Astrocyte of the cerebellum (primary cell): ENCODE data around the gene CASKIN2.

ENCODE experiments used
- DNase-seq: peaks from one replicate; pipeline ENCODE4 v3.0.0-alpha.2; 2011; ENCODE audit warnings: low read depth
- H3K4me3 ChIP-seq: 2 replicates; pipeline ENCODE4 v1.5.1; 2011; ENCODE audit warnings: mild to moderate bottlenecking, low read depth, low read length, moderate library complexity
- in situ Hi-C: cut with HindIII; loops from 2 replicates; pipeline ENCODE4 v1.10.0; 2017; ENCODE audit warnings: low sequenced_read_pairs
- TF ChIP-seq, protein P1 (sequence below): IDR thresholded peaks from 2 replicates; pipeline ENCODE4 v1.5.1; 2012; ENCODE audit warnings: low read length, low read depth, moderate library complexity, mild to moderate bottlenecking; ENCODE audit errors: missing control alignments

Gene CASKIN2

DNA sequence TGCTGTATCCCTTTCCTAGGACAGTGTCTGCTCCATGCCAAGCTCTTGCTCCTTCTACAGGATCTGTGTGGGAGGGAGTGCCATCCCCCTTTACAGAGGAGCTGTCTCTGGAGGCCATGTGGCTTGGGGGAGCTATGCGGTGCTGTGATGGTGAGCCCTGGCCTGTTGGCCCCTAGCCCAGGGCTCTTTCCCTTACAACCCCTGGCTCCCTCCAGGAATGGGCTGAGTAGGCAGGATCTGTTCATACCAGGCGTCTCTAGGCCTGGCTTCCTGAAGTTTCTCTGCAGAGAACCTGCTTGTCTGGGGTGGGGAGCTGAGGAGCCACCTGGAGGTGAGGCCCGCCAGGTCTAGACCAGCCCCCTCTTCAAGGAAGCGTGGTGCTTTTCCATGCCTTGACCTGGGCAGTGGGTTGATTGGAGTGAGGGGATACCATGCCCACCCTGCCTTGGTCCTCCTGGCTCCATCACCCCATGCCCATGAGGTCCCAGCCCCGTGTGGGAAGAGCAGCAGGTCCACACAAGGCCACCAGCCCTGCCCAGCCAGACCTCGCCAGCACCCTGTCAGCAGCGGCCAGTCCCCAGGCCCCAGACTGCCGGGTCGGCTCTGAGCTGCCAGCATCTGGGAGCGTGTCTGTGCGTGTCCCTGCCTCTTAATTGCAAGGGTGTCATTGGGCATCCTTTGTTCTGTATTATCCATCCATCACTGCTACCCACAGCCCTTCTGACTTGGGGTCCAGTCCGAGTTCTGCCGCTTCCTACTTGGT is 24.8 kb upstream of the CASKIN2 start:
- DNase-seq: no peak
- in situ Hi-C loops: loop anchor here (5.0 kb wide), 1 partner anchor 57 kb away; no protein-coding TSS in a partner anchor
- TF ChIP-seq, protein P1, sequence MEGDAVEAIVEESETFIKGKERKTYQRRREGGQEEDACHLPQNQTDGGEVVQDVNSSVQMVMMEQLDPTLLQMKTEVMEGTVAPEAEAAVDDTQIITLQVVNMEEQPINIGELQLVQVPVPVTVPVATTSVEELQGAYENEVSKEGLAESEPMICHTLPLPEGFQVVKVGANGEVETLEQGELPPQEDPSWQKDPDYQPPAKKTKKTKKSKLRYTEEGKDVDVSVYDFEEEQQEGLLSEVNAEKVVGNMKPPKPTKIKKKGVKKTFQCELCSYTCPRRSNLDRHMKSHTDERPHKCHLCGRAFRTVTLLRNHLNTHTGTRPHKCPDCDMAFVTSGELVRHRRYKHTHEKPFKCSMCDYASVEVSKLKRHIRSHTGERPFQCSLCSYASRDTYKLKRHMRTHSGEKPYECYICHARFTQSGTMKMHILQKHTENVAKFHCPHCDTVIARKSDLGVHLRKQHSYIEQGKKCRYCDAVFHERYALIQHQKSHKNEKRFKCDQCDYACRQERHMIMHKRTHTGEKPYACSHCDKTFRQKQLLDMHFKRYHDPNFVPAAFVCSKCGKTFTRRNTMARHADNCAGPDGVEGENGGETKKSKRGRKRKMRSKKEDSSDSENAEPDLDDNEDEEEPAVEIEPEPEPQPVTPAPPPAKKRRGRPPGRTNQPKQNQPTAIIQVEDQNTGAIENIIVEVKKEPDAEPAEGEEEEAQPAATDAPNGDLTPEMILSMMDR: no peak
- H3K4me3 ChIP-seq: no peak overlapping the region

GRCh38 chr17:75536366-75536765 is 21.0 kb upstream of the CASKIN2 start:
- TF ChIP-seq, protein P1: no peak
- no peak for DNase-seq
- in situ Hi-C loops: no loop called here
- no peak overlapping the region for H3K4me3 ChIP-seq

DNA sequence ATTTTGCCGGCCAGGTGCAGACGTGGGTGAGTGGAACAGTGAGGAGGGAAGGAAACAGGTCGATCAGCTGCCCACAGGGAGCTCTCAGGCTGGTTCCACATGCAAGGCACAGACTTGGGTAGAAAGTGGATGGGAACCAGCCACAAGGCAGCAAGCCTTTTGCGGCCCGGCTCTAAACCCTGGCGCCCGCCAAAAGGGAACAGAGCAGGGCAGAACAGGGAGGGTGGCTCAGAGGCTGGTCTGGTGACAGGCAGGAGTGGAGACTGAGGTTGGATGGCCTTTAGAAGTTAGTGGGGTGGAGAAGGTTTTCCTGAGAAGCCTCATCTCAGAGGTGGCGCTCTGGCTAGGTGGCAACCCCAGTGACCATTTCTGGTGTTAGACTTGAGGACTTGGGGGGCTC is 20.5 kb upstream of the CASKIN2 start:
- TF ChIP-seq, protein P1: no peak
- no peak for DNase-seq
- in situ Hi-C loops: no loop called here
- no peak overlapping the region for H3K4me3 ChIP-seq

DNA sequence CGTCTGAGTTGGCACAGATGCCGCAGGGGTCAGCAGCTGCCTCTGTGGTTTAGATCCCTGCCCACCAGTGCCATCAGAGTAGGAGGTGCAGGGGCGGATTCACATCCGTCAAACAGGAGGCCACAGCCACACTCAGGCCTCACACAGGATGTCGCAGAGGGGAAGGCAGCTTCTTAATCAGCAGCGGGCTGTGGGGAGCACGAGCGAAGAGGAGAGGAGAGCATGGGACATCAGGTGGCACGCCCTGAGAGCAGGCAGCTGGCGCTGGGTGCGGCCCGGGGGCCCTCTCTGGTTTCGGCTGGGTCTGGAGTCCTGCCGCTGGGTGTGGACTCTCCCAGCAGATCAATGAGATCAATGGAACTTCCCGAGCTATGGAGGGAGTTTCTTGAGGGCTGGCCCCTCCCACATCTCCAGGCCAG is 19.8 kb upstream of the CASKIN2 start:
- DNase-seq: no peak
- H3K4me3 ChIP-seq: no peak overlapping the region
- TF ChIP-seq, protein P1: no peak
- in situ Hi-C loops: no loop called here

DNA sequence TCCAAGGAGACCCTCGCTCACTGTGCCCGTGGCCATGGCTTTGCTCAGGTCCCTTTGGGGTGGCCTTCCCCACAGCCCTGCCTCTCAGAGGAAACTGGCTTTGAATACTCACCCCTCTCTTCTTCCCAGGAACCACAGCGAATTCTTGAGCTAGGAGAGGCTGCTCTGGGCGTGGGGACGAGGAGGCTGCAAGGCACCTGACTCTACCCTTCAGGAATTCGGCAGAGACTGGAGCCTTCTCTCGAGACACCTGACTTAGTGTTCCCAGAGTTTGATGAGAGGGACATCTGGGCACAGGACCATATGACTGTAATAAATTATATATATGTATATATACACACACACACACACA is 16.4 kb upstream of the CASKIN2 start:
- no peak for DNase-seq

DNA sequence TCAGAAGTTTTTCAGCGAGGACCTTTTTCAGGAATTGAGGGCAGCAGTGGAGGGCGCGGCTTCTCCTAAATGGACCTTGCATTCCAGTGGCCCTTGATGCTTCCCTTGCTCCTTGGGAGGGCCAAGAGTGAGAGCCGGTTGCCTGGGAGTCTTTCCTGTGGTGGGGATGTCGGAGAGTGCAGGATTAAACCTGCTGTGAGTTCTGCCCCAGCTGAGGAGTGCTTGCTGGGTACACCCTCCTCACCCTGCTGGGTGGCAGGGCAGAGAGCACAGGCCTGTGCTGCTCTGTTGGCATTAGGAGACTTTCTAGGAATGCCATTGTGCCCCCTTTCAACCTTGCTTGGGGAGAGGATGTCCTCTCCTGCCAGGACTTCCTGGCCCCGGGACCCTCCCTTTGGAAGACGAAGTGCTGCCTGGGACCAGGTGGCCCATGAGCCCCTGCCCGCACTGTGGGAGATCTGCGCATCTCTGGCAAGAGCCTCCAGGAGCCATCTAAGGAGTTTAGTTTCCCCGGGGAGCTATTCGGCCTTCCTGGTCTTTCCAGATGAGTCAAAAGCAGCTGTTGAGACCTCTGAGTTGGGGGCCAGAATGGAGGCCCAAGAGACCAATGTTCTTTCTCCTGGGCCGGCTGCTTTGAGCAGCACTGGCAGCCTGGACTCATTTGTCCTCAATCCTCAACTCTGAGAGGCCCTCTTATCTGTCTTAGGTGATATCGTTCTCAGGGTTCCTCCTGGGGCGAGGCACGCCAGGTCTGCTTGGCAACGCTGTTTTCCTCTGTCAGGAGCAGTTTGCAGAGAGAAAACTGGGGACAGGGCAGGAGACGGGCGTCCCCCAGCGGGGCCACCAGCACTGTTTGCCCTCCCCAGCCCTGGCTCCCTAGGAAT is 15.7 kb upstream of the CASKIN2 start:
- in situ Hi-C loops: no loop called here
- DNase-seq: no peak
- no peak overlapping the region for H3K4me3 ChIP-seq
- TF ChIP-seq, protein P1: no peak

More for the DNA sequence above, 16.4 kb upstream of the CASKIN2 start:
- in situ Hi-C loops: no loop called here
- H3K4me3 ChIP-seq: no peak overlapping the region
- TF ChIP-seq, protein P1: no peak
